ACHN (cell line): ENCODE measurements around the gene RGS4.
A peak's percentile ranks its signal among the peaks of the same experiment; 100 is the strongest.

Source experiments
- DNase-seq: peaks from one replicate; pipeline ENCODE4 v3.0.0-alpha.2; 2015
- in situ Hi-C: cut with HindIII; loops from 2 replicates; pipeline ENCODE4 v1.10.0; 2017; ENCODE audit warnings: low sequenced_read_pairs, low pct_ligation_motif_present, low pct_unique_long_range_greater_than_20kb

Gene RGS4

DNA sequence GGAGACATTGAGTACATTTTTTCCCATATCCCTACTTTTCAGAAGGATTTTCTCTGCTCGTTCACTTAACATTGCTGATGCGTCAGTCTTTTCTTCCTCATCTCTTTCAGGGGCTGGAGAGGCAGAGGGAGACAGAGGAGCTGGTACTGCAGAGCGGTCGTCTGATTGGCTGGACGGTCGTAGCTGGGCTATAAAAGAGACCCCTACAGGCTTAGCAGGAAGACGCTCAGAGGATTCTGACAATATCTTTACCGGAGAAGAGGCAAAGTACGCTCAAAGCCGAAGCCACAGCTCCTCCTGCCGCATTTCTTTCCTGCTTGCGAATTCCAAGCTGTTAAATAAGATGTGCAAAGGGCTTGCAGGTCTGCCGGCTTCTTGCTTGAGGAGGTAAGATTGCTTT is at the start of gene RGS4:
Gene RGS4 (plus strand): TSS at position 220 of the 400 bp plus-strand sequence. CDS start 124 bp downstream, at position 344.
- in situ Hi-C loops = loop anchor here (25.0 kb wide), 1 partner anchor 207 kb away; the partner anchor contains the start of gene CCDC190
- peak; percentile 92 for DNase-seq

GRCh38 chr1:163022129-163022528 is 47.0 kb upstream of the RGS4 start:
- DNase-seq = no peak
- in situ Hi-C loops = no loop called here

DNA sequence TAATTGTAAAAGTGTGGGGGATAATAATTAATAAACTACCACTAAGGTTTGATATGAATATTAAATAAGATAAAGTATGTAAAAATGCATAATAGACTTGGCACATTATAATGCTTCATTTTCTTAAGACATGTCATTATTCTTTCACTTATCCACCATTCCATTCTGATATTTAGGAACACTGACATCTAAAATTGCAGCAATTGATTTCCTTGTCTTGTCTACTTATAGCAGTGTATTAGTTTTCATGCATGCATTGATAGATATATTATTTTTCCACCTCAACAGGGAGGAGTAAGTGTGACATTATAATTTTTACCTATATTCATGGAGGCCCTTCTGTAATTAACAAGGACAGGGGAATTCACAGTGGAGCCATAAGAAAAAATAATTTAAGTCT is 41.6 kb upstream of the RGS4 start:
- DNase-seq = no peak
- in situ Hi-C loops = no loop called here

GRCh38 chr1:163029901-163030300 is 39.3 kb upstream of the RGS4 start:
- in situ Hi-C loops = no loop called here
- DNase-seq = no peak

DNA sequence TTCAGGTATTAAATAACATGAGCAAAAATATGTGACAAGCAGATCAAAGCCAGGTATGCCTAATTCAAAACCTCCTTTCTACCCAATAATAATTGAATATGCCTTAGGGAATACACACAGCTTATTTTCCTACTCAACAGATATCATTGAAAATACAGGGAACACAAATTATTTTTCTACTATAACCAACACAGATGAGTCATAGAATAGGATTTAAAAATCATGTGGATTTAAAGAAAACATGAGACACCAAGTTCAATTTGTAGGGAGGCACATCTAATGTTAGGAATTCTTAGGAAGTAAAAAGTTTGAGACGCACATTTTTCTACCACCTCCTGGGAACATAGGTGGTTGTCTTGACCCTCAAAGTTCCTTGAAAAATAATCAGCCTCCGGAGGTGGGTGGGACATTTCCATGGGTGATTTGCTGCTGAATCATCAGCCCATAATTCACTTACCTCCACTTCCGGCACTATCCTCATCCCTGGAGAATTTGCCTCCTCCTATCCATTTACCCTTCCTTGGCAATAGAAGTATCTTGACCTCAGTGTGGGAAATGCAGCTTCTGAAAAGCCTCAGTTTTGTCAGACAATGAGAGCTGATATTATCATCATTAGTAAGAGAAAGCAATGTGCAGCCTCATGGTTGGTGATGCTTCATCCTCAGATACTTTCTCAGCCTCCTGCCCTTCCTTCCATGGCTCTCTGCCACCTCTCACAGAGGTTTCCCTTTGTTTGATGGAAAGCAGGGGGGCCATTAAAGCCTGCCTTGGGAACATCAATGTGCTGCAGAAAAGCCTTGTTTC is 33.5 kb upstream of the RGS4 start:
- in situ Hi-C loops = no loop called here
- DNase-seq = peak; percentile 83

DNA sequence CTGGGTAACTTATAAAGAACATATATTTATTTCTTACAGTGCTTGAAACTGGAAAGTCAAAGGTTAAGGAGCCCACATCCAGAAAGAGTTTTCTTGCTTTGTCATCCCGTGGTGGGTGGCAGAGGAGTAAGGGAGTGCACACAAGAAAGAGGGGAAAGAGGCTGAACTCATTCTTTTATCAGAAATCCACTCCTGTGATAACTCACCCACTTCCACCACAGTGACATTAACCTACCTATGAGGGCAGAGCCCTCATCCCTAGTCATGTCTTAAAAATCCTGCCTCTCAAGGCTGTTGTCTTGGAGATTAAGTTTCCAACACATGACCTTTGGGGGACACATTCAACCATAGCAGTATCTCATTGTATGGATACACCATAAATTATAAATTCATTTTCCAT is 32.5 kb upstream of the RGS4 start:
- peak; percentile 4 for DNase-seq
- in situ Hi-C loops = no loop called here

- DNase-seq = no peak
- in situ Hi-C loops = no loop called here
Measured at GRCh38 chr1:163038928-163039706, 30.0 kb upstream of the RGS4 start.

DNA sequence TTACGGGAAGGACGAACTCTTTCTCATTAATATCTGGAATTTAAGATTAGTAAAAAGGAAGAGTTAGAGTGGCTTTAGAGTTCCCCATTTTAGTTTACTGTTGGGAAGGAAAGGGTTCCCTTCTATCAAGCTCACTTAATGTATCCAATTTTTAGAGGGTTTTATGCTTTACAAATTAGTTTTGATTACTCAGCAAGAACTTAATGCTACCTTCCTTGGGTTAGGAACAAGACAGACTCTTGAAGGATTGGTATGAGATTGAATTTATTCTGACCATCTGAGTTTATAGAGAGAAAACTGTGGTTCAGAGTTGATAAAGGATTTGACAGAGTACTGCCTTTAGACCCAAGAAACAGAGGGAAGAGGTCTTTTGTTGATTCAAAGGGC is 29.5 kb upstream of the RGS4 start:
- no peak for DNase-seq
- in situ Hi-C loops = no loop called here

DNA sequence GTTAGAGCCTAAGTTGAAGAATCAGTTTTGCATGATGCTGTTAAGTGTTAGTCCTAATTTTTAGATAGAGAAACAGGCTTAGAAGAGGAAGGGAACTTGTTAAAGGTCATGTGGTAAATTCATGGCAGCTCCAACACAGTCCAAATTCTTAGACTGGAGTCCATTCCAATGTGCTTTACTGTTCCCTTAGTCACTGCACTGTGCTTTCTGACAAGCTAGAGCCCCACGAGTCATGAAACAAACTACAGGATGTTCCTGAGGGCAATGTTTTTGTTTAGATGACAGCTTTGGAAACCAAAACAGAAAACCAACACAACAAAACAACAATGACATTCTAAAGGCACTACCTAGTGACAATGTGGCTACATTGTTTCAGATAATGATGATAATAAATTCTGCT is 23.1 kb upstream of the RGS4 start:
- in situ Hi-C loops = no loop called here
- DNase-seq = no peak

DNA sequence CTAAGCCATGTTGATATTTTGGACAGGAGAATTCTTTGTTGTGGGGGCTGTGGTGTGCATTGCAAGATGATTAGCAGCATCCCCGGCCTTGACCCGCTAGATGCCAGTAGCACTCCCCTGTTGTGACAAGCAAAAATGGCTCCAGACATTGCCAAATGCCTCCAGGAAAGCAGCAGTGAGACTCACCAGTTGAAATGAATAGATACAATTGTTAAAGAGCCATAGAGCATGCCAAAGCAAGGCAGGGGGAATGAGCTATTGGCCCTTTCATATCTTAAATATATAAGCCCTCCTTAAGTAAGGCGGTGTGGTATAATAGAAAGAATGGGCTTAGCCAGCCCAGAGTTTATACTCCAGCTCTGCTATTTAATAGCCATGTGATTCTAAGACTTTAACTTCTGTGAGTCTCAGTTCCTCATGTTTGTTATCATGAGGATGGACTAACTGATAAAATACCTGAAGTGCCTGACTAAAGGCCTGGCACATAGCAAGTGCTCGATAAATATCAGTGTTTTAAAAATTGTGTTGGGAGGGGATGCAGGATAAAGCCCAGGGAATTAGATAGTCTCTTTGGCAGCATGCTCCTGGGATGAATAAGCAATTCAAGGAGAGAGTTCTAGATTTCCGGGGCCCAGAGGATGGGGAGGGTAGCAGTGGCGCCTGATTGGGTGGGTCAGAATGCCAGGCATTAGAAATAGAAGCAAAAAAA is 21.1 kb upstream of the RGS4 start:
- no peak for DNase-seq
- in situ Hi-C loops = no loop called here

- in situ Hi-C loops = no loop called here
- no peak for DNase-seq
Measured at GRCh38 chr1:163048869-163049268, 20.3 kb upstream of the RGS4 start.

DNA sequence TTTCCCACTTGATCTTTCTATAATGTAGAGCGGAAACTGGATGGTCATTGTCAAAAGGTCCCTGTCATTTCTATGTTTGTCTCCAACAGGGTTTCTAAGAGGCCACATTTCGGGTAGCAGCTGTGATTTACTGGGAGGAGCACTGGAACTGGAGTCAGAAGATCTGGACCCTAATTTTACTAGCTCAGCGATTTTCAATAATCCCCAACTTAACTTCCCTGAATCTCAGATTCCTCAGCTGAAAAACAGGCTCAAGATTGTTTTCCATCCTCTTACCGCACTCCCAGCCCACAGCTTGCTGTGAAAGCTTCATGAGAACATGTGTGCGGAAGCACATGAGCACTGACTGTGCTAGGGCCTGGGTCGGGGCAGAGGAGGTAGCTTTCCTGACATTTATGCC is 19.9 kb upstream of the RGS4 start:
- in situ Hi-C loops = no loop called here

GRCh38 chr1:163050496-163050895 is 18.7 kb upstream of the RGS4 start:
- DNase-seq = no peak
- in situ Hi-C loops = loop anchor here (25.0 kb wide), 1 partner anchor 188 kb away; the partner anchor contains the start of gene CCDC190

More for the DNA sequence above, 19.9 kb upstream of the RGS4 start:
- DNase-seq = no peak

DNA sequence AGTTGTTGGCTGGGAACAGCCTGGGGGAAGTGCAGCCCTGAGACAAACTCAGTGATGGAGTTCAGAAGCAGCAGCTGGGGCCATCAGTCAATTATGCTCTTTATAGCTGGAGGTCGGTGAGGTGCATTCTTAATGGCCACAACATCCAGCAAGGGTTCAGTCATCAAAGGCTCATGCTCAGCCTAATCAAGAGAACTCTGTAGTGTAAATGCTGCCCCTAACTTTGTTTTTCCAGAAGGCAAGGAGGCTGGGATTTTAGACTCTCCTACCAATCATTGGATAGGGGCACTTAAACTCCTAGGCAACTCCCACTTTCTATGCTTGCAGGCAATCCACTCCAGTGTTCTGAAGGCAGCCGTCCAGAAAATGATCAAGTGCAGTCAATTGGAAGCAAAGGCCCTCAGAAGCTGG is 15.0 kb upstream of the RGS4 start:
- in situ Hi-C loops = loop anchor here (25.0 kb wide), 1 partner anchor 192 kb away; the partner anchor contains the start of gene CCDC190
- DNase-seq = no peak

GRCh38 chr1:163055005-163055404 is 14.2 kb upstream of the RGS4 start:
- no peak for DNase-seq

DNA sequence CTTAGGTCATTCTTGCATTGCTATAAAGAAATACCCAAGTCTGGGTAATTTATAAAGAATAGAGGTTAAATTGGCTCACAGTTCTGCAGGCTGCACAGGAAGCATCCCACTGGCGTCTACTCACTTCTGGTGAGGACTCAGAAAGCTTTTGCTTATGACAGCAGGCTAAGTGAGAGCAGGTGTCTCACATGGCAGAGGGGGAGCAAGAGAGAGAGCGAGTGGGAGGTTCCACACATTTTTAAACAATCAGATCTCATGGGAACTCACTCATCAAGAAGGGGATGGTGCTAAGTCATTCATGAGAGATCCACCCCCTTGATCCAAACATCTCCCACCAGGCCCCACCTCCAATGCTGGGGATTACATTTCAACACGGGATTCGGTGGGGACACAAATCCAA is 13.6 kb upstream of the RGS4 start:
- no peak for DNase-seq

More at GRCh38 chr1:163055005-163055404, 14.2 kb upstream of the RGS4 start:
- in situ Hi-C loops = loop anchor here (25.0 kb wide), 1 partner anchor 193 kb away; the partner anchor contains the start of gene CCDC190

GRCh38 chr1:163056831-163057230 is 12.3 kb upstream of the RGS4 start:
- no peak for DNase-seq
- in situ Hi-C loops = loop anchor here (25.0 kb wide), 1 partner anchor 195 kb away; the partner anchor contains the start of gene CCDC190

More for the DNA sequence above, 13.6 kb upstream of the RGS4 start:
- in situ Hi-C loops = loop anchor here (25.0 kb wide), 1 partner anchor 193 kb away; the partner anchor contains the start of gene CCDC190

GRCh38 chr1:163060343-163061007 is 8.7 kb upstream of the RGS4 start:
- no peak for DNase-seq
- in situ Hi-C loops = loop anchor here (25.0 kb wide), 1 partner anchor 198 kb away; the partner anchor contains the start of gene CCDC190
